MM.1S (cell line): ENCODE data around the gene MEA1.

Experiments used
- EZH2phosphoT487 ChIP-seq: fragments of 300-600 bp; sonication (generic); IDR thresholded peaks from 2 replicates; pipeline ENCODE4 v1.6.1; 2018; ENCODE audit warnings: antibody characterized with exemption, low read length
- TF ChIP-seq, protein P1 (sequence below): fragments of 300-600 bp; sonication (generic); IDR thresholded peaks from 2 replicates; pipeline ENCODE4 v1.5.1; 2016; ENCODE audit warnings: antibody characterized with exemption, low read length, mixed read lengths

DNA sequence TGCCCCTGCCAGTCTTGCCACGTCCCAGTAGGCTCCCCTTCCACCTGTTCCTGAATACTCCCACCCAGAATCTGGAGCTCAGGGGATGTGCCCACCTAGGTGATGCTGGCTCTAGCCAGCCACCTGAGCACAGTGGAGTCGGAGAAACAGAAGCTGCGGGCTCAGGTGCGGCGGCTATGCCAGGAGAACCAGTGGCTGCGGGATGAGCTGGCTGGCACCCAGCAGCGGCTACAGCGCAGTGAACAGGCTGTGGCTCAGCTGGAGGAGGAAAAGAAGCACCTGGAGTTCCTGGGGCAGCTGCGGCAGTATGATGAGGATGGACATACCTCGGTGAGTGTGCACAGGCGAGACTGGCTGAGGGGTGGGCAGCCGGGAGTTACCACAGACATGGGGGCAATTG lies 49.1 kb upstream of the MEA1 start:
- TF ChIP-seq, protein P1, sequence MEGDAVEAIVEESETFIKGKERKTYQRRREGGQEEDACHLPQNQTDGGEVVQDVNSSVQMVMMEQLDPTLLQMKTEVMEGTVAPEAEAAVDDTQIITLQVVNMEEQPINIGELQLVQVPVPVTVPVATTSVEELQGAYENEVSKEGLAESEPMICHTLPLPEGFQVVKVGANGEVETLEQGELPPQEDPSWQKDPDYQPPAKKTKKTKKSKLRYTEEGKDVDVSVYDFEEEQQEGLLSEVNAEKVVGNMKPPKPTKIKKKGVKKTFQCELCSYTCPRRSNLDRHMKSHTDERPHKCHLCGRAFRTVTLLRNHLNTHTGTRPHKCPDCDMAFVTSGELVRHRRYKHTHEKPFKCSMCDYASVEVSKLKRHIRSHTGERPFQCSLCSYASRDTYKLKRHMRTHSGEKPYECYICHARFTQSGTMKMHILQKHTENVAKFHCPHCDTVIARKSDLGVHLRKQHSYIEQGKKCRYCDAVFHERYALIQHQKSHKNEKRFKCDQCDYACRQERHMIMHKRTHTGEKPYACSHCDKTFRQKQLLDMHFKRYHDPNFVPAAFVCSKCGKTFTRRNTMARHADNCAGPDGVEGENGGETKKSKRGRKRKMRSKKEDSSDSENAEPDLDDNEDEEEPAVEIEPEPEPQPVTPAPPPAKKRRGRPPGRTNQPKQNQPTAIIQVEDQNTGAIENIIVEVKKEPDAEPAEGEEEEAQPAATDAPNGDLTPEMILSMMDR: no peak
- no peak for TF ChIP-seq EZH2phosphoT487
